LNCAP (cell line): ENCODE results near the gene QRFPR.
A peak's percentile ranks its signal among the peaks of the same experiment; 100 is the strongest.

Source experiments
- CTCF ChIP-seq: fragments of 450-650 bp; IDR thresholded peaks from 2 replicates; pipeline ENCODE4 v1.5.1; 2017; ENCODE audit warnings: mild to moderate bottlenecking

The QRFPR gene

GRCh38 chr4:121380776-121381462 lies at the start of gene QRFPR:
QRFPR (minus strand) TSS chr4:121381018; CDS start chr4:121380647, 371 bp downstream.
- TF ChIP-seq CTCF, result no peak

- no peak for TF ChIP-seq CTCF
These were observed 47.9 kb upstream of the QRFPR start for GRCh38 chr4:121428721-121429120.

- TF ChIP-seq CTCF, result peak; percentile 57
These were observed 40.8 kb upstream of the QRFPR start for GRCh38 chr4:121421594-121421993.

GRCh38 chr4:121411151-121411744 lies 30.4 kb upstream of the QRFPR start:
- TF ChIP-seq CTCF, result no peak

GRCh38 chr4:121400632-121401031 lies 19.8 kb upstream of the QRFPR start:
- TF ChIP-seq CTCF, result no peak

- TF ChIP-seq CTCF, result no peak
These were observed 17.3 kb upstream of the QRFPR start for GRCh38 chr4:121397941-121398601.

- TF ChIP-seq CTCF, result no peak
These were observed 16.6 kb upstream of the QRFPR start for GRCh38 chr4:121397434-121397833.
